Left lung (tissue), 14 donors: Measurements from ENCODE around the gene FOXP4. TPM values are rescaled to one million over a fixed set of nuclear protein-coding genes. Genes with fewer than 3 reads are reported as not detected.

ENCODE experiments used
- ATAC-seq: fragments of 200-7000 bp; cut with Tn5 transposase; one replicate; pipeline ENCODE4 v1.9.1; 2020; ENCODE audit warnings: moderate library complexity
- DNase-seq, 4 donors: peaks; one replicate each; pipeline ENCODE4 v3.0.0-alpha.2; 2013 to 2020
- H3K27ac ChIP-seq, 2 donors: fragments of 200-600 bp; sonication (generic) in 1 of 2; one replicate each; pipeline versions ENCODE4 v1.5.0 to v1.8.0; 2020 to 2021
- H3K27me3 ChIP-seq, 2 donors: fragments of 200-600 bp; sonication (generic) in 1 of 2; one replicate each; pipeline versions ENCODE4 v1.5.0 to v1.8.0; 2020 to 2021
- H3K36me3 ChIP-seq, 2 donors: fragments of 200-600 bp; sonication (generic) in 1 of 2; one replicate each; pipeline versions ENCODE4 v1.5.0 to v1.8.0; 2020 to 2021
- H3K4me1 ChIP-seq, 2 donors: fragments of 200-600 bp; one replicate each; pipeline ENCODE4 v1.8.0; 2021
- H3K4me3 ChIP-seq, 2 donors: fragments of 200-600 bp; sonication (generic) in 1 of 2; one replicate each; pipeline versions ENCODE4 v1.5.0 to v1.8.0; 2020 to 2021; ENCODE audit warnings: mild to moderate bottlenecking in 1 of 2
- H3K9me3 ChIP-seq, 2 donors: fragments of 200-600 bp; sonication (generic) in 1 of 2; one replicate each; pipeline versions ENCODE4 v1.5.0 to v1.8.0; 2020 to 2021
- intact Hi-C, 2 donors: fragments of 100-400 bp; cut with DNase I; formaldehyde crosslinking; loops; one replicate each; pipeline versions ENCODE4 v1.11.2 to v1.14.2; 2022
- long read RNA-seq, 12 donors: library from polyadenylated mRNA in 2 of 12; unstranded in 2 of 12; transcript quantifications; one replicate each; pipeline ENCODE4 v2.0.0 and lab custom pipeline, GENCODE V29; 2019 to 2026
- polyA plus RNA-seq, 6 donors: library from polyadenylated mRNA; unstranded; fragments of 120-200 nt; gene quantifications; one replicate each; pipeline ENCODE4 v1.2.1, GENCODE V29; 2013; ENCODE audit not compliant: insufficient read length in 6 of 6
- total RNA-seq, 2 donors: library from RNA; stranded (reverse); fragmentation: NEBNext Ultra II Directional; extraction: Animal tissue kit (Norgen Biotek cat#: 25700); gene quantifications; one replicate each; pipeline ENCODE4 v1.2.1, GENCODE V29; 2021
- TF ChIP-seq, protein P1 (sequence below), 2 donors: fragments of 200-600 bp; sonication (generic) in 1 of 2; IDR thresholded peaks; one replicate each; pipeline versions ENCODE4 v1.5.0 to v1.8.0; 2021; ENCODE audit warnings: antibody characterized with exemption in 2 of 2
- donor health status: DM: no; HTN: yes; CAD: no.
- donor health status: DM: no; HTN: no; CAD: no.

Gene FOXP4
- total RNA-seq (10 to 100 TPM; 26.9 to 33.7 TPM), polyA plus RNA-seq (10 to 100 TPM; 52.4 to 77.9 (median 64.6) TPM)
- long read RNA-seq, donor 1, full-length matches to known transcripts: 6 of 15 reads
- long read RNA-seq, donor 1, partial matches to known transcripts: 9 of 15 reads
- long read RNA-seq, donor 1, other reads (novel, unspliced or antisense): 0 of 15 reads
- long read RNA-seq, donor 2, full-length matches to known transcripts: 6 of 65 reads
- long read RNA-seq, donor 2, partial matches to known transcripts: 59 of 65 reads
- long read RNA-seq, donor 2, other reads (novel, unspliced or antisense): 0 of 65 reads
- long read RNA-seq, donor 3, full-length matches to known transcripts: 8 of 35 reads
- long read RNA-seq, donor 3, partial matches to known transcripts: 27 of 35 reads
- long read RNA-seq, donor 3, other reads (novel, unspliced or antisense): 0 of 35 reads
- long read RNA-seq, donor 4, partial matches to known transcripts: 0 of 1 reads
- long read RNA-seq, donor 4, other reads (novel, unspliced or antisense): 1 of 1 reads
- long read RNA-seq, donor 5, full-length matches to known transcripts: 8 of 13 reads
- long read RNA-seq, donor 5, partial matches to known transcripts: 5 of 13 reads
- long read RNA-seq, donor 5, other reads (novel, unspliced or antisense): 0 of 13 reads
- long read RNA-seq, donor 6, full-length matches to known transcripts: 6 of 16 reads
- long read RNA-seq, donor 6, partial matches to known transcripts: 10 of 16 reads
- long read RNA-seq, donor 6, other reads (novel, unspliced or antisense): 0 of 16 reads
- long read RNA-seq, donor 7, full-length matches to known transcripts: 7 of 7 reads
- long read RNA-seq, donor 7, partial matches to known transcripts: 0 of 7 reads
- long read RNA-seq, donor 7, other reads (novel, unspliced or antisense): 0 of 7 reads
- long read RNA-seq, donor 8, full-length matches to known transcripts: 13 of 13 reads
- long read RNA-seq, donor 8, partial matches to known transcripts: 0 of 13 reads
- long read RNA-seq, donor 8, other reads (novel, unspliced or antisense): 0 of 13 reads
- long read RNA-seq, donor 9: 0 reads
- long read RNA-seq, donor 10: 0 reads
- long read RNA-seq, donor 11, full-length matches to known transcripts: 1 of 17 reads
- long read RNA-seq, donor 11, partial matches to known transcripts: 16 of 17 reads
- long read RNA-seq, donor 11, other reads (novel, unspliced or antisense): 0 of 17 reads
- long read RNA-seq, donor 12, full-length matches to known transcripts: 8 of 8 reads
- long read RNA-seq, donor 12, partial matches to known transcripts: 0 of 8 reads
- long read RNA-seq, donor 12, other reads (novel, unspliced or antisense): 0 of 8 reads

DNA sequence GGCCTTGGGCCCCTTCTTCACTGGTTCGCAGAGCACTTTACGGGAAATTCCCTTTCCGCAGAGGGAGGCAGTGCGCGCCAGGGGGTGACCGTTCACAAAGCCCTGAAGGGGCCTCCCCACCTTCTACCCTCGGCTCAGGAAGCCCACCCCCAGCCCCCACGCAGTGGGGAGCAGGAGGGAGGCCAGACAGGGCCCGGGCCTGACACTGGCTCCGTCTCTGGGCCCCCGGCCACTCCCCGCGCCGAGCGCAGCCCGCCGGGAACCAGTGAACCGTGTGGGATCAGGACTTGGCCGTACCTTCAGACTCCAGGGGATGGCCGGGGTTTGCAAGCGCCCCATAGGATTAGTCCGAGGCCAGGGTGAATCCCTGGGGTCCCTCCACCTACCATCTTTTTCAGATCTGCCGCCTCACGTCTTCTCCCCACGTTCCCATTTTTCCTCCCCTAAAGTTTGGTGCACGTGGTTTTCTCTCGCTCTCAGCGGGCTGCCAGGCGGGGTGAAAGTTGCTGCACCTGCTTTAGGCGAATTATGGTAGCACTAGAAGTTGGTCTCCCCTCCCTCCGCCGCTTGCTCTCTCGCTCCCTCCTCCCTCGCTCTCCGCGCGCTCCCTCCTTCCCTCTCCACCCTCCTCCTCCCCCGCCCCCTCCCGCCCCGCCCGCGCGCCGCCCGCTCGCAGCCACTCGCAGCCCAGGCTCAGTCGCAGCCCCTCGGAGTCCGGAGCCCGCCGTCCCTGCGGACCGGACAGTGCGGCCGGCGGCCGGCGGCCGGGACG lies at the start of gene FOXP4:
TSS of gene FOXP4 (plus strand) at position 679 of the 772 bp plus-strand sequence. CDS start 19,380 bp downstream, outside the sequence.
- peak within 1 kb of the TSS; percentile 73 to 79 for H3K4me3 ChIP-seq
- peaks cover 5 to 53% of the 10 kb centered on the region in 2 donors for H3K4me1 ChIP-seq
- H3K27ac ChIP-seq: peak within 1 kb of the TSS; percentile 33 to 73
- intact Hi-C loops: no loop called here
- peaks cover 0 to 51% of the 10 kb centered on the region in 2 donors for H3K27me3 ChIP-seq
- no peaks in the 10 kb centered on the region for H3K9me3 ChIP-seq
- H3K36me3 ChIP-seq: peaks cover 0 to under 1% of the 10 kb centered on the region in 2 donors
- peak; percentile 89 for ATAC-seq
- TF ChIP-seq, protein P1, sequence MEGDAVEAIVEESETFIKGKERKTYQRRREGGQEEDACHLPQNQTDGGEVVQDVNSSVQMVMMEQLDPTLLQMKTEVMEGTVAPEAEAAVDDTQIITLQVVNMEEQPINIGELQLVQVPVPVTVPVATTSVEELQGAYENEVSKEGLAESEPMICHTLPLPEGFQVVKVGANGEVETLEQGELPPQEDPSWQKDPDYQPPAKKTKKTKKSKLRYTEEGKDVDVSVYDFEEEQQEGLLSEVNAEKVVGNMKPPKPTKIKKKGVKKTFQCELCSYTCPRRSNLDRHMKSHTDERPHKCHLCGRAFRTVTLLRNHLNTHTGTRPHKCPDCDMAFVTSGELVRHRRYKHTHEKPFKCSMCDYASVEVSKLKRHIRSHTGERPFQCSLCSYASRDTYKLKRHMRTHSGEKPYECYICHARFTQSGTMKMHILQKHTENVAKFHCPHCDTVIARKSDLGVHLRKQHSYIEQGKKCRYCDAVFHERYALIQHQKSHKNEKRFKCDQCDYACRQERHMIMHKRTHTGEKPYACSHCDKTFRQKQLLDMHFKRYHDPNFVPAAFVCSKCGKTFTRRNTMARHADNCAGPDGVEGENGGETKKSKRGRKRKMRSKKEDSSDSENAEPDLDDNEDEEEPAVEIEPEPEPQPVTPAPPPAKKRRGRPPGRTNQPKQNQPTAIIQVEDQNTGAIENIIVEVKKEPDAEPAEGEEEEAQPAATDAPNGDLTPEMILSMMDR (IDR thresholded peaks at IDR 0.05): no peak
- DNase-seq: peak; percentile 89 to 94 (median 94)

GRCh38 chr6:41497573-41497972 lies 48.6 kb upstream of the FOXP4 start:
- no peak overlapping the region for H3K4me3 ChIP-seq
- ATAC-seq (no peak), DNase-seq (no peak)
- no peaks in the 10 kb centered on the region for H3K9me3 ChIP-seq
- intact Hi-C loops: no loop called here
- peaks cover 0 to 2% of the 10 kb centered on the region in 2 donors for H3K4me1 ChIP-seq
- H3K27ac ChIP-seq: no peak overlapping the region
- peaks cover 0 to 39% of the 10 kb centered on the region in 2 donors for H3K27me3 ChIP-seq
- TF ChIP-seq, protein P1 (IDR thresholded peaks at IDR 0.05): no peak
- H3K36me3 ChIP-seq: no peaks in the 10 kb centered on the region

DNA sequence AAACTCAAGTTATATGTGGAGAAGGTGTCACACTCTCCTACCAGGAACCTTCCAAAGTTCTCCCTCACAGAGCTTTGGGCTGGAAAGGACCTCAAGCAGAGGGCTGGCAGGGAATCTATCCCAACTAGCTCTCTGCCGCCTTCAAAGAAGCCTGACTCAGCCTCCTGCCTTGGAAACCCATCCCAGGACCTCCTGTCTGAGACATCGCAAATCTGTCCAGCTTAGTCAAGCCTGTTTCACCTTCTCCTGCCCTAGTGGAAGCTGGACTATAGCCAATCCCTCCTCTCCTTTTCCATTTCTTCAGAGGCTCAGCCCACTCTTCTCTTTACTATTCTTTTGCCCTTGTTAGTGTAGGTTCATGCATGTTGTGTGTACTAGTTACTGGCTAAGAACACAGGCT lies 48.2 kb upstream of the FOXP4 start:
- no peak for DNase-seq
- Histone ChIP-seq H3K4me1 (peaks cover 0 to 6% of the 10 kb centered on the region in 2 donors), H3K4me3 (no peak overlapping the region), H3K27me3 (peaks cover 0 to 39% of the 10 kb centered on the region in 2 donors), H3K36me3 (no peaks in the 10 kb centered on the region), H3K27ac (no peak overlapping the region), H3K9me3 (no peaks in the 10 kb centered on the region)
- TF ChIP-seq, protein P1 (IDR thresholded peaks at IDR 0.05): no peak
- intact Hi-C loops: no loop called here
- peak; percentile 10 for ATAC-seq

GRCh38 chr6:41498968-41499599 lies 47.1 kb upstream of the FOXP4 start:
- peaks cover 2 to 47% of the 10 kb centered on the region in 2 donors for H3K27me3 ChIP-seq
- no peaks in the 10 kb centered on the region for H3K9me3 ChIP-seq
- TF ChIP-seq, protein P1 (IDR thresholded peaks at IDR 0.05): no peak
- ATAC-seq (no peak), DNase-seq (no peak)
- H3K4me1 ChIP-seq: peaks cover 9 to 14% of the 10 kb centered on the region in 2 donors
- no peaks in the 10 kb centered on the region for H3K36me3 ChIP-seq
- no peak overlapping the region for H3K27ac ChIP-seq
- intact Hi-C loops: no loop called here
- no peak overlapping the region for H3K4me3 ChIP-seq
